Measurements from ENCODE around the gene CNIH3.

DNA sequence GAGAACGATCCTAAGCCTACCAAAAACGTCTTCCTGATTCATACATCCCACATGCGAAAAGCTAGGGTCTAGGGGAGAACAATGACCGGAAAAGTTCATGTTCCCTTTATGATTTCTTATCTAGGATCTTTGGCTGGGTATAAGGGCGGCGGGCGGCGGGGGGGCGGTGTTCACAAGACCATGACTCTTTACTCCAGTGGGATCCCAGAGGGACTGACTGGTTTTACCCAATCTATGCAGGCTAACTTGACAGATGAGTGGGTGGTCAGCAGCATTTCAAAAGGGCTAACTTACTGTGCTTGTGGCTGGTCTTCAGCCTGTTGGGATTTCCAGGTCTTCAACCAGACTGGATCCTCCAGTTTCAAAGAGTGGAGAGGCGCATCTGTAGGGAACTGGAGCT, 40.3 kb downstream of the CNIH3 start:
- TF ChIP-seq, protein P1, sequence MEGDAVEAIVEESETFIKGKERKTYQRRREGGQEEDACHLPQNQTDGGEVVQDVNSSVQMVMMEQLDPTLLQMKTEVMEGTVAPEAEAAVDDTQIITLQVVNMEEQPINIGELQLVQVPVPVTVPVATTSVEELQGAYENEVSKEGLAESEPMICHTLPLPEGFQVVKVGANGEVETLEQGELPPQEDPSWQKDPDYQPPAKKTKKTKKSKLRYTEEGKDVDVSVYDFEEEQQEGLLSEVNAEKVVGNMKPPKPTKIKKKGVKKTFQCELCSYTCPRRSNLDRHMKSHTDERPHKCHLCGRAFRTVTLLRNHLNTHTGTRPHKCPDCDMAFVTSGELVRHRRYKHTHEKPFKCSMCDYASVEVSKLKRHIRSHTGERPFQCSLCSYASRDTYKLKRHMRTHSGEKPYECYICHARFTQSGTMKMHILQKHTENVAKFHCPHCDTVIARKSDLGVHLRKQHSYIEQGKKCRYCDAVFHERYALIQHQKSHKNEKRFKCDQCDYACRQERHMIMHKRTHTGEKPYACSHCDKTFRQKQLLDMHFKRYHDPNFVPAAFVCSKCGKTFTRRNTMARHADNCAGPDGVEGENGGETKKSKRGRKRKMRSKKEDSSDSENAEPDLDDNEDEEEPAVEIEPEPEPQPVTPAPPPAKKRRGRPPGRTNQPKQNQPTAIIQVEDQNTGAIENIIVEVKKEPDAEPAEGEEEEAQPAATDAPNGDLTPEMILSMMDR (IDR thresholded peaks at IDR 0.05) = no peak
- TF ChIP-seq EZH2 (IDR thresholded peaks at IDR 0.05) = no peak
- TF ChIP-seq EZH2phosphoT487 (IDR thresholded peaks at IDR 0.05) = no peak
